Right ventricle myocardium superior (tissue), 1 donor: ENCODE data around the gene OR6S1. TPM values are rescaled to one million over a fixed set of nuclear protein-coding genes. Genes with fewer than 3 reads are reported as not detected.

Experiments
- ATAC-seq: fragments of 200-7000 bp; cut with Tn5 transposase; one replicate; pipeline ENCODE4 v1.9.1; 2020; ENCODE audit warnings: mild to moderate bottlenecking; ENCODE audit not compliant: poor library complexity
- DNase-seq: peaks from one replicate; pipeline ENCODE4 v3.0.0-alpha.2; 2020
- intact Hi-C: fragments of 100-400 bp; cut with DNase I; formaldehyde crosslinking; loops from one replicate; pipeline ENCODE4 v1.11.2; 2022
- long read RNA-seq: library from polyadenylated mRNA; unstranded; transcript quantifications from one replicate; pipeline ENCODE4 v2.0.0, GENCODE V29; 2021
- total RNA-seq: library from RNA; stranded (reverse); fragmentation: NEBNext Ultra II Directional; extraction: Animal tissue kit (Norgen Biotek cat#: 25700); gene quantifications from one replicate; pipeline ENCODE4 v1.2.1, GENCODE V29; 2021
- donor health status: DM: no; HTN: yes; CAD: no; lungs with severe emphysema.

OR6S1 gene
- not detected for total RNA-seq
- long read RNA-seq, result 0 reads

DNA sequence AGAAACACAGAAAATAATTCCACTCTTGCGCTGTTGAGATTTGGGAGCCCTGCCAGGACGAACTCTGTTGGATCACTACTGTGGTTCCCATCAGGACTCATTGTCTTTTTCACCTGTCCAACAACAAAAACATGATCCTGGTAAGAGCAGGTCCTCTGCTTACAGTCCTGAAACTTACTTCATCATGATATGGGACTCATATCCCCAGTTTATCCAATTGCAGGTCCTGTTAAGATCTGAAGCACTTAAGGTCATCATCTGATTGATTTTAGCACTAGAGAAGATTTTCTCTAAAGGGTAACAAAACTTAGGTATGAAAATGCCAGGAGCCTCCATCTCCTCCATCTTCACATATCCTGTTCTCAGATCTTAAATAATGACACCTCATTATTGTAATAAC, at the start of gene OR6S1:
Gene OR6S1, minus strand, starts transcription at position 101 of the 400 bp plus-strand sequence. Its CDS starts 0 bp downstream, at position 101.
- ATAC-seq (no peak), DNase-seq (no peak)
- intact Hi-C loops, result no loop called here

DNA sequence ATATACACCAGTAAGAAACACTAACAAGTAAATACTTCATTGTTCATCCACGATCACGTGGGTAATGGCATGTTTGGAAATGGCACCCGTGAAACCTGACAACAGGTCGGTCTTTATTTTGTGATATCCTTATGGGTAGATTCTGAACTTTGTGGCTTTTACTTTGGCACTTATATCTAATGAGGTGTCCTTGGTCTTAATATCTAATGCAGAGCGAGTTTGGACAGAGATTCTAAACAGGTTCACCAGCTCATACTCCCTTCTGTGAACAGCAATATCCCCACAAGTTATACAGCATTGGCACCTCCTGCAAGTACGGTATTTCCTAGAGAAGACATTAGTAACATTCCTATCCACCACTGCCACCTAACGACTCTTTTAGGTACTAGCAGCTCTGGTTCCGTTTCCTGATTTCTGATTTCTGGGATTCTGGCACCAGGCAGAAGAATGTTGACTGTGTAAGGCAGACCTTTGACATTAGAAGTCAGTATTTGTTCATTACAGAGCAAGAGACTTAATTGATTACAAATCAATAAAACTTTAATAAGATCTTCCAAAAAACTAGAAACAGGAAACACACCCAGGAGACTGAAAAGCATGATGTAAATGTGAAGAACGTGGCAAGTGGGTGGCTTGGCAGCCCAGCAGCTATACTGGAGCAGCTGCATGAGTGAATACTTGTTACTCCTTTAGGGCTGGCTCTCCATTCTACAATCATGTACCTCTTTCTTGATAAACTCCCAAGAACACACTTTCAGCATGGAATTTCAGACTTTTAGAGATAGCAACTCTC, 49.6 kb upstream of the OR6S1 start:
- no peak for DNase-seq
- intact Hi-C loops, result loop anchor here (10.0 kb wide), 1 partner anchor 284 kb away; no protein-coding TSS in a partner anchor
- peak; percentile 92 for ATAC-seq

DNA sequence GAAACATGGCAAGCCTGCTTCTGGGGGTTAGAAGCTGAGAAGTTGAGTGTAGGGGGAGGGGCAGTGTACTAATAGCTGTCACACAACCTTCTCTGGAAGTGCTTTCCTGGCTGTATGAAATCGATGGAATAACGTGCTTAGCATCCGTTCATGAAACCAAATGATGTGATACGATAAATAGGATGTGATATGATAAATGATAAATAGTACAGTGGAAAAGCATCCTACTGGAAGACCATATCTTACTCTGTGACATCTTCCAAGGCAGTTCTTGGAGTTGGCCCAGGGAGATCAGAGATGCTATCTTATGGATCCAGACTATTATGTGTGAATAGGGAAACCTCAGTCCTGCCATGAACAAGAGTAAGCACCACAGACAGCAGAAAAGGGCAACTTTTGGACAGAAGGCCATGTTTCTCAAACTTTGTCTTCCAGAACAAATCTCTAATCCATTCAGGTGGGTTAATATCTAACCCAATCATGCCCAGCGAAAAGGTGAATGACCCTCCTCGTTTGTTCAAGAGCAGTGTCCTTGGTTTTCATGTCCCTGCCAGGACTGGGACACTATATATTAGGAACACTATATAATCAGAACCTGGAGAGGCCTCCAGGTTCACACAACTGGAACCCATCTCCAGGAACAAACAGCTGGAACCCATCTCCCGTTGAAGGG, 46.8 kb upstream of the OR6S1 start, which contains the start of gene ANG:
Gene ANG, plus strand, starts transcription at position 598 of the 673 bp plus-strand sequence. CDS start 4,801 bp downstream, outside the sequence.
- intact Hi-C loops, result loop anchor here (5.0 to 10.0 kb wide), 2 partner anchors 356 to 361 kb away; partner anchors contain the start of gene RNASE7
- DNase-seq (no peak), ATAC-seq (no peak)

DNA sequence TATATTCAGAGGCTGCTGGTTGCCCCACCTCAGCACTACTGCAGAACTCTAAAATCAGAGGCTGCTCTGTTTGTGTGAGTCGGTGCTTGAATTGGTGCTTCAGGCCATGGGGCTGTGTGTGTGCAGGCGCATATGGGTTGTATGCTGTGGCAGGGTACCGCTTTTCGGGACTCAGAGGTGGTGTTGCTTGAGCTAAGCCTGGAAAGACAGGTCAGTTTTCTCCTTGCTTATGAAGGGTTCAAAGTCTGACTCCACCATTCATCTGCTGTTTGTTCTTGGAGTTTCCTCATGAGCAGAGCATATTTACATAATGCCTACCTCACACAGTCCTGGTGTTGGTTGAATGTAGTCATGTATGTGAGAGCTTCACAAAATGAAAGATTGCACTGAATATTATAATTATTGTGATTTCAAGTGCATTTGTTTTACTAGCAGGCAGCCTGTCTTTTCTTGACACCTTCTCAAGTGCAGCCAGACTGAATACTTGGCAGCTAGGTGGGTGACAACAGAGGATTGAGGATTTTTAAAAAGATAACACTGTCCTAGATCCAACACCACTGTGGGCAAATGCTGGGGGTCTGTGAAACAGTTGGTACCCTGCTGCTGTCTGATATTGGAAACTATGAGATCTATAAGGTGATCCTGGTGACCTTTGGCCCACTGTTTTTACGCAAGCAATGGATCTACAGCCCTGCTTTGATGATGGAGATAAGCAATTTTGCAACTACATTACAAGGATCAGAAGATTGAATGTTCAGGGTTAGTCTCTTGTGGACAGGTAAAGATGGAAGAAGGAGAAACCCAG, 46.1 kb upstream of the OR6S1 start:
- ATAC-seq (no peak), DNase-seq (no peak)
- intact Hi-C loops, result loop anchor here (5.0 to 10.0 kb wide), 2 partner anchors 357 to 360 kb away; partner anchors contain the start of gene RNASE7

DNA sequence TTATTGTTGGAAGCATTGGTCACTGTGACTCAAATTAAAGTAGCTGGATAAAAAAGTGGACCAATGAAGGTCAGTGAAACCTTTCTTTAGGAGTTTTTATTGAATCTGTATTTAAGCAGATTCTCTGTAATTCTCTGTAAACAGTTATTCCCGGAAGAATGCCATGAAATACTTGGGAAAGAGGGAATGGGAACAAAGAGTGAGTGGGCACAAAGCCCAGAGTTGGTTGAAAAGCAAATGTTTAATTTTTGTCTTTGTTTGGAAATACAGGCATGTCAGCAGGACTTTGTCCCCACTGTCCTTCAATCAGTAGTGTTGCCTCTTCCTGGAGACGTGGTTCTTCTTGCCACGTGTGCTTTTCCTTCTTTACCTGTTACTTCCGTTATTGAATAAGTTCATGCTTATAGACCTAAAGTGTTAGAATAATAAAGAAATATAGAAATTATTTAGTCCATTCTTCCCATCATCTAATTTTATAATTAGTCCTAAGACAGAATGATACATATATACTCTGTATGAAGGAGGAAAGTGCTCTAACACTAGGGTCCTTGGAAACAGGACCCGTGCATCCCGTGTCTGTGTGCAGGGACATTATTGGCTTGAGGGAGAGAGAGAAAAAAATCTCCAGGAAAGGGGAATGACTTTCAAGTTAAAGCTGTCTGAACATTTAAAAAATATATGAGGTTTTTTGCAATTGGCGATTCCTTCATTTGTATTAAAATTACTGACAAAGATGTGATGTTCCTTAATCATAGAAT, 45.1 kb upstream of the OR6S1 start:
- DNase-seq (no peak), ATAC-seq (no peak)
- intact Hi-C loops, result loop anchor here (5.0 to 10.0 kb wide), 2 partner anchors 358 to 359 kb away; partner anchors contain the start of gene RNASE7

- intact Hi-C loops, result loop anchor here (5.0 to 10.0 kb wide), 2 partner anchors 358 to 360 kb away; partner anchors contain the start of gene RNASE7
- no peak for DNase-seq
- no peak for ATAC-seq
Observed at GRCh38 chr14:20684662-20685456, 43.4 kb upstream of the OR6S1 start.

GRCh38 chr14:20683891-20684661, 42.6 kb upstream of the OR6S1 start, which contains the start of gene RNASE4:
RNASE4 (plus strand) TSS chr14:20684560; CDS start chr14:20699372, 14,812 bp downstream.
- intact Hi-C loops, result loop anchor here (2.0 to 10.0 kb wide), 3 partner anchors 73 to 361 kb away; partner anchors contain the start of genes PARP2 and RNASE7
- ATAC-seq (peak; percentile 59), DNase-seq (peak; percentile 91)

- peak; percentile 80 for DNase-seq
- intact Hi-C loops, result loop anchor here (2.0 to 10.0 kb wide), 3 partner anchors 73 to 361 kb away; partner anchors contain the start of genes PARP2 and RNASE7
- peak; percentile 56 for ATAC-seq
Observed at GRCh38 chr14:20683125-20683890, 41.8 kb upstream of the OR6S1 start.

DNA sequence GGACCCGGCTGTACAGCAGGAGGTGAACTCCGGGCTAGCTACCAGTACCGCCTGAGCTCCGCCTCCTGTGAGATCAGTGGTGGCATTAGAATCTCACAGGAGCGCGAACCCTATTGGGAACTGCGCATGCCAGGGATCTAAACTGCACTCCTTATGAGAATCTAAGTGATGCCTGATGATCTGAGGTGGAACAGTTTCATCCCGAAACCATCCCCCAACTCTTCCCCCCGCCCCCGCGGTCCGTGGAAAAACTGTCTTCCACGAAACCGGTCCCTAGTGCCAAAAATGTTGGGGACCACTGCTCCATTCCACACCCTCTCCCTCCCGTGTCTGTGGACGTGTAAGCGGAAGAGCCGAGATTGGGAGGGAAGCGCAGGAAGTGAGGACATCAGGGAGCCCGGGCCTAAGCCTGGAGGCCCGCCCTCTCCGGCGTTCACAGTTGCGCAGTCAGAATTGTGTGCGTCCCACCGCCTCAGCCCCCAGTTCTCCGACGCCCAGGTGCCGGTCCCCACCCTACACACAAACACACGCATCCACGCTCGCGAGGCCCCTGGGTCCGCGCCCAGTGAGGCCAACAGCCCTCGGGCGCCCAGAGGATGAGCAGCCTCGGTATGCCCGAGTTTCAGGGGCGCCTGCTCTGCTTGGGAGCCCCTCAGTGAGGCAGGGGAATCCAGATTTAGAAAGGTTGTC, 41.1 kb upstream of the OR6S1 start:
- DNase-seq (peak; percentile 94), ATAC-seq (peak; percentile 91)
- intact Hi-C loops, result loop anchor here (2.0 to 10.0 kb wide), 3 partner anchors 72 to 362 kb away; partner anchors contain the start of genes PARP2 and RNASE7

DNA sequence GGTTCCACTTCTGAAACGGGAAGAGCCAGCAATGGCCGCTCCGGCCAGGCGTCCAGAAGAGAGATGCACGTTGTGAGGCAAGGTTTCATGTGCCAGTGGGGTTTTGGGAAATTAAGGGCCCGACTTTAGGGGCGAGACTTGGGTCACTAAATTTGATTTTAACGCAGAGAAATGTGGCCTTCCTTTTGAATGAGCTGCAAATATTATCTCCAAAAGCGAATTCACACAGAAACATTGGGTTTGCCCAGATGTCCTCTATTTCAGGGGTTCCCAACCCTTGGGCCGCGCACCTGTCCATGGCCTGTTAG, 40.6 kb upstream of the OR6S1 start:
- ATAC-seq (no peak), DNase-seq (no peak)
- intact Hi-C loops, result loop anchor here (2.0 to 10.0 kb wide), 3 partner anchors 71 to 363 kb away; partner anchors contain the start of genes PARP2 and RNASE7

DNA sequence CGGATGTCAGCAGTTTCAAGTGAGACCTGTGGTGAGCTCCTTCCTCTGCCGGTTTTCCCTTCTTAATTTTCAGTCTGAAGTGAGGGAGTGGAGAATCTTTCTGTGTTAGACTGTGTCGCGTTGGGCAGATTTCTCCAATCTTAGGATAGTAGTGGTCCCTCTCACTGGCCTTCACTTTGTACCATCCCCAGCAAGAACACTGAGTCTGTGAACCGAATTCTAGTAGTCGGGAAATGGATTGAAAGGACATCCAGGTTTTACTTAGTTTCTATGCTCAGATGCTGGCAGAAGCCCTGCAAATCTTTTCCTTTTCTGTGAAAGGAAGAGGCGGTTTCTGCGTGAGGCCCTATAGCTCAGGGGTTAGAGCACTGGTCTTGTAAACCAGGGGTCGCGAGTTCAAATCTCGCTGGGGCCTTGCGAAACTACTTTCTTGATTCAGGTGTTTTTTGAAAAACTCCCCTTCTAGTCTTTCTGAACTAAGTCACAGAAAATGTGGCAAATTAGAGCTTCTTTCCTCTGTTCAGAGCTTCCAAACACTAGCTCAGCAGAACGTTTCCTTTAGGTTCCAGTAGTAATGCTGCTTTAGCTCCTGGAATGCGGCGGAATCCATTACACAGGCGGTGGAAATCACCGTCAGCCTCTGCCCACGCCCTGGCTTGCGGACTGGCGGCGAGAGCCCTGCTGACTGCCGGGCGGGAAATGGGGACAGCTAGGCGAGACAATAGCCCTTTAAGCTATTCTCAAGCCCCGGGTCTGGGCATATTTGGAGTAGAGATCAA, 40.0 kb upstream of the OR6S1 start:
- peak; percentile 59 for ATAC-seq
- DNase-seq, result peak; percentile 82
- intact Hi-C loops, result loop anchor here (2.0 to 10.0 kb wide), 3 partner anchors 71 to 363 kb away; partner anchors contain the start of genes PARP2 and RNASE7

DNA sequence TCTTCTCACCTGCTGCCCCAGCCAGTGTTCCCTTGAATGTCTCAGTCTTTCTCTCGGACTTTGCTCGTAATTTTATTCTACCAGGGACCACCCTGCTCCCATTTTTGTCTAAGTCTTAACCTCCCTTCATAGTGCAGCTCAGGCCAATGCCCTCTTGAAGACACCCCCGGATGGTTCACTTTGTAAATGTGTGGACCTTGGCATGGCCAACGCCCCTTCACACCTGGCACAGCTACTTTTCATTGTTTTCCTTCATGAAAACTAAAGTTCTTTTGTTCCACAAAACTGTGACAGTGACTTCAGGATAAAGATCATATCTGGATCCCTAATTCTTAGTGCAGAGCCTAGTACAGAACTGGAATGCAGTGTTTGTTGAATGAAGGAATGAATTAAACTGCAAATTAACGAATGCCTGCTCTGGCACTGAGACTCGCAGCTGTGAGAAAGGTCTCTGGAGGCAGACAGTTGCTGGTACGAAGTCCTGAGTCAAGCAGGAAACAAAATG, 39.4 kb upstream of the OR6S1 start:
- intact Hi-C loops, result loop anchor here (10.0 kb wide), 1 partner anchor 364 kb away; the partner anchor contains the start of gene RNASE7
- ATAC-seq (no peak), DNase-seq (no peak)

- intact Hi-C loops, result loop anchor here (10.0 kb wide), 1 partner anchor 364 kb away; the partner anchor contains the start of gene RNASE7
- no peak for ATAC-seq
- no peak for DNase-seq
Observed at GRCh38 chr14:20680363-20680762, 38.9 kb upstream of the OR6S1 start.

DNA sequence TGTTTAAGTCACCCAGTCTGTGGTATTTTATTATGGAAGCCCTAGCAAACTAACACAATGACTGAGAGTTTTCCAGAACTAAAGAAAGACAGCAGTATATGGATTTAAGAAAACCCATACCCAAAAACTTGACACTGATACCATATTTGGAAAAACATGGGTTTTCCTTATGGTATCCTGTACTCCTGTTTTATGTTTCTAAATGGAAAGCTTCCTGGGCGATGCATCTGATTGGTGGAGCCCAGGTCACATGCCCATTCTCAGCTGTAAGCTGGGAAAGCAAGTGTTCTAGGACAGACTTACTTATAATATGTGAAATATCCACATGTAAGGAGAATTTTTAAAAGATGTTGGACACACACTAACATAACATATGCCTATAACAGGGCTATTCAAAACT, 38.4 kb upstream of the OR6S1 start:
- ATAC-seq (no peak), DNase-seq (no peak)
- intact Hi-C loops, result loop anchor here (10.0 kb wide), 1 partner anchor 365 kb away; the partner anchor contains the start of gene RNASE7
